Heart right ventricle (tissue), 16 donors: Measurements from ENCODE around the gene ZNF469. TPM values are rescaled to one million over a fixed set of nuclear protein-coding genes. Genes with fewer than 3 reads are reported as not detected.

ENCODE experiments used
- ATAC-seq, 8 donors: fragments of 200-7000 bp; cut with Tn5 transposase; one replicate each; pipeline ENCODE4 v1.9.1; 2020; ENCODE audit warnings: mild to moderate bottlenecking in 8 of 8, moderate library complexity in 8 of 8, moderate number of reproducible peaks in 1 of 8
- DNase-seq, 2 donors: peaks; one replicate each; pipeline ENCODE4 v3.0.0-alpha.2; 2020
- H3K27ac ChIP-seq, 10 donors: fragments of 200-600 bp; sonication (generic) in 2 of 10; one replicate each; pipeline versions ENCODE4 v1.5.0 to v1.8.0; 2020 to 2022; ENCODE audit warnings: mild to moderate bottlenecking in 3 of 10
- H3K27me3 ChIP-seq, 7 donors: fragments of 200-600 bp; one replicate each; pipeline ENCODE4 v1.8.0; 2021 to 2022; ENCODE audit warnings: mild to moderate bottlenecking in 2 of 7
- H3K36me3 ChIP-seq, 9 donors: fragments of 200-600 bp; sonication (generic) in 1 of 9; one replicate each; pipeline versions ENCODE4 v1.5.0 to v1.8.0; 2020 to 2022; ENCODE audit warnings: mild to moderate bottlenecking in 2 of 9
- H3K4me1 ChIP-seq, 9 donors: fragments of 200-600 bp; sonication (generic) in 1 of 9; one replicate each; pipeline versions ENCODE4 v1.5.0 to v1.8.0; 2020 to 2022; ENCODE audit warnings: mild to moderate bottlenecking in 4 of 9
- H3K4me3 ChIP-seq, 10 donors: fragments of 200-600 bp; sonication (generic) in 2 of 10; one replicate each; pipeline versions ENCODE4 v1.5.0 to v1.8.0; 2020 to 2022; ENCODE audit warnings: mild to moderate bottlenecking in 7 of 10, moderate library complexity in 2 of 10
- H3K9me3 ChIP-seq, 11 donors: fragments of 200-600 bp in 10 of 11; sonication (generic) in 2 of 11; one replicate each; pipeline versions ENCODE4 v1.5.0 to v1.8.0; 2013 to 2022; ENCODE audit warnings: mild to moderate bottlenecking in 2 of 11, control low read depth in 1 of 11, moderate library complexity in 1 of 11
- CTCF ChIP-seq, 9 donors: fragments of 200-600 bp; sonication (generic) in 2 of 9; IDR thresholded peaks; one replicate each; pipeline versions ENCODE4 v1.5.0 to v1.8.0; 2021 to 2022; ENCODE audit warnings: antibody characterized with exemption in 9 of 9, mild to moderate bottlenecking in 5 of 9, moderate library complexity in 1 of 9
- WGBS, 2 donors: extraction: QIAGEN DNeasy Blood & Tissue Kit; methylation state at CpG; one replicate each; pipeline ENCODE4 v1.1.7; 2013; ENCODE audit warnings: inconsistent platforms in 1 of 2; 5-methylcytosine and 5-hydroxymethylcytosine counted together
- intact Hi-C, 10 donors: fragments of 100-400 bp; cut with DNase I; formaldehyde crosslinking; loops; one replicate each; pipeline versions ENCODE4 v1.11.1 to v1.14.2; 2022
- polyA plus RNA-seq, 2 donors: library from polyadenylated mRNA; stranded (reverse); fragments of 200-250 nt; gene quantifications; one replicate each; pipeline ENCODE4 v1.2.3, GENCODE V29; 2013
- total RNA-seq, 10 donors: library from RNA; stranded (reverse); fragmentation: NEBNext Ultra II Directional in 3 of 10; extraction: Animal tissue kit (Norgen Biotek cat#: 25700) in 3 of 10; gene quantifications; one replicate each; pipeline versions ENCODE4 v1.2.1 to v1.2.4, GENCODE V29; 2021 to 2023
- donor health status: Arrhythmogenic right ventricular cardiomyopathy.
- donor health status: ischemic (EF 13 %, LVEDD 7.1; RV severe dilation, severe dysfunction).
- donor health status: healthy with polysubstance abuse.
- donor health status: DM: no; HTN: yes; CAD: no.
- donor health status: DM: no; HTN: no; CAD: no.
- donor health status: ischemic (EF 25% LVEDD 6.9; RV normal size, moderate dysfunction).
- donor health status: ischemic (EF 25% LVEDD 5.7; RV mildly dilated, moderate dysfunction).
- donor health status: healthy.
- donor health status: DM: yes; HTN: yes; CAD: no.
- donor health status: Ischemic cardiomyopathy.
- donor health status: ischemic (EF 35%, LVEDD 5.7; RV mildly dilated, moderate dysfunction).
- donor health status: nonischemic (EF 11% LVEDD 7.7; RV severe dilation, severe dysfunction).
- donor health status: DM: yes; HTN: yes; CAD: no.
- donor health status: PGD.
- donor health status: ischemic (EF 29% LVEDD 5.4; RV normal size, mild dysfunction).
- donor health status: nonischemic (EF 23%, LVEDD 6.1; RV moderate dilation, normal function).

ZNF469 gene
- total and polyA plus RNA-seq, 12 donors: 0.23 to 1.7 (median 1.00) TPM

- TF ChIP-seq CTCF (IDR thresholded peaks at IDR 0.05): no peak
- Histone ChIP-seq H3K27me3 (peaks cover 0 to 10% (median 2%) of the 10 kb centered on the region in 7 donors), H3K27ac (no peak overlapping the region), H3K36me3 (no peaks in the 10 kb centered on the region), H3K9me3 (no peaks in the 10 kb centered on the region), H3K4me1 (peaks cover 0 to 10% (median 0%) of the 10 kb centered on the region in 9 donors), H3K4me3 (no peak overlapping the region)
- whole genome bisulfite sequencing, 2 donors: 84 to 86% methylated on average over 29 of the region's 29 CpGs
- DNase-seq (no peak), ATAC-seq (peak in 1 of 8 donors; percentile 43)
- intact Hi-C loops: no loop called here
Measured at GRCh38 chr16:88334778-88335720, 47.7 kb upstream of the ZNF469 start.

GRCh38 chr16:88337021-88337420, 45.7 kb upstream of the ZNF469 start:
- Histone ChIP-seq H3K4me1 (peaks cover 0 to 10% (median 0%) of the 10 kb centered on the region in 9 donors), H3K4me3 (no peak overlapping the region), H3K9me3 (no peaks in the 10 kb centered on the region), H3K27me3 (peaks cover 0 to 19% (median 5%) of the 10 kb centered on the region in 7 donors), H3K36me3 (no peaks in the 10 kb centered on the region), H3K27ac (no peak overlapping the region)
- no peak for DNase-seq
- 93% methylated on average over 8 of the region's 8 CpGs for WGBS, 2 donors
- no peak for ATAC-seq
- no peak for TF ChIP-seq CTCF (IDR thresholded peaks at IDR 0.05)
- intact Hi-C loops: no loop called here

- intact Hi-C loops: no loop called here
- TF ChIP-seq CTCF (IDR thresholded peaks at IDR 0.05): no peak
- WGBS, 2 donors: 91% methylated on average over 13 of the region's 13 CpGs
- no peak overlapping the region for H3K27ac ChIP-seq
- no peak for ATAC-seq
- no peak overlapping the region for H3K4me3 ChIP-seq
- peaks cover 0 to 6% (median 0%) of the 10 kb centered on the region in 9 donors for H3K4me1 ChIP-seq
- no peaks in the 10 kb centered on the region for H3K9me3 ChIP-seq
- no peak for DNase-seq
- no peaks in the 10 kb centered on the region for H3K36me3 ChIP-seq
- H3K27me3 ChIP-seq: peaks cover 0 to 19% (median 5%) of the 10 kb centered on the region in 7 donors
Measured at GRCh38 chr16:88337538-88337937, 45.2 kb upstream of the ZNF469 start.

GRCh38 chr16:88338111-88338510, 44.6 kb upstream of the ZNF469 start:
- no peak overlapping the region for H3K27ac ChIP-seq
- no peak for TF ChIP-seq CTCF (IDR thresholded peaks at IDR 0.05)
- H3K4me1 ChIP-seq: no peaks in the 10 kb centered on the region
- peaks cover 0 to 4% (median 0%) of the 10 kb centered on the region in 11 donors for H3K9me3 ChIP-seq
- WGBS, 2 donors: 70 to 82% methylated on average over 16 of the region's 16 CpGs
- H3K4me3 ChIP-seq: no peak overlapping the region
- H3K27me3 ChIP-seq: peaks cover 0 to 19% (median 0%) of the 10 kb centered on the region in 7 donors
- H3K36me3 ChIP-seq: no peaks in the 10 kb centered on the region
- ATAC-seq: peak in 1 of 8 donors; percentile 11
- DNase-seq: no peak
- intact Hi-C loops: no loop called here
